GM19023 (cell line): ENCODE measurements around the gene LTB4R.

Experiments
- ATAC-seq: cut with Tn5 transposase; IDR thresholded peaks from one replicate; pipeline ENCODE4 v1.9.1; 2021; ENCODE audit warnings: mild to moderate bottlenecking, moderate library complexity; ENCODE audit not compliant: unreplicated experiment

Gene LTB4R

DNA sequence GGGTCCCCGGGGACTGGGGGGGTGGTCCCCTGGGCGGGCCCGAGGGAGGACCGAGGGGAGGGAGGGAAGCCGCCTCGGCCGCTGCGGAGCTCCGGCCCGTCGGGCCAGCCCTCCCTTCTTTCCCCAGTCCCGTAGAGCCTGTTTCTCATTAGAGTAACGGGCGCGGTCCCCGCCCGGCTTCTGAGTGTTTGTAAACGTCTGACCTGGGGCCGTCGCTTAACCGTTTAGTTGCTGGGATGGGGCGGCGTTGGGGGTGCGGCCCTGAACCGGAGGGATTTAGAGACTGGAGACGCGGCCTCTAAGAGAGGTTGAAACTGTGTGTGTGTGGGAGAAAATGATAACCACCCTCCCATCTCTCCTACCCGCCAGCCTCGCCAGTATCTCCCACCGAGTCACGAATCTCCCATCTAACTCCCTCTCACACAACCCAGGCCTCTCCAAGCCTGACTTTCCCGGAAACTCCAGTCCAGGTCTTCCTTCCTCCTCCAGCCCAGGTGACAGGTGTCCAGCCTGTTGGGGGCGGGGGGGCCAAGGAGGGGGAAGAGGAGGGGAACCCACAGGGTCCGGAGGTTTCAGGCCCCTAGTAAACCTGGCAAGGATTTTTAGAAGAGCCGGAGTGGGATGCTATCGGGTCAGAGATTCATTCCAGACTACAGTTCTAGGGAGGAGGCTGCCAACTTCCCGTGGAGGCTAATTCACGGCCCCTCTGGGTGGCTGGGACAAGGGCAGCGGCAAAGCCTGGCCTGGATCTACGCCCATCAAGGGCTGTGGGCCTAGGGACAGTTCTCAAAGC is 55.6 kb downstream of the LTB4R start:
- ATAC-seq: peak; percentile 59
